Lung (tissue), 12 donors: ENCODE results near the gene VPS13D. TPM values are rescaled to one million over a fixed set of nuclear protein-coding genes. Genes with fewer than 3 reads are reported as not detected.

ENCODE experiments used
- ATAC-seq: fragments of 200-7000 bp; cut with Tn5 transposase; one replicate; pipeline ENCODE4 v1.9.1; 2020; ENCODE audit warnings: moderate number of reproducible peaks; ENCODE audit not compliant: insufficient read depth, low FRiP score
- DNase-seq, 3 donors: peaks; one replicate each; pipeline ENCODE4 v3.0.0-alpha.2; 2013 to 2017
- H3K27ac ChIP-seq, 2 donors: one replicate each; pipeline ENCODE4 v1.5.1; 2013; ENCODE audit warnings: mild to moderate bottlenecking in 2 of 2, moderate library complexity in 2 of 2, control low read depth in 1 of 2, inconsistent platforms in 1 of 2, low read depth in 1 of 2, low read length in 1 of 2
- H3K27me3 ChIP-seq, 3 donors: one replicate each; pipeline ENCODE4 v1.5.1; 2013; ENCODE audit warnings: low read length in 2 of 3; ENCODE audit not compliant: control insufficient read depth in 3 of 3, insufficient read depth in 3 of 3
- H3K36me3 ChIP-seq, 4 donors: one replicate each; pipeline ENCODE4 v1.5.1; 2013; ENCODE audit warnings: low read length in 4 of 4, mild to moderate bottlenecking in 1 of 4, moderate library complexity in 1 of 4; ENCODE audit not compliant: control insufficient read depth in 4 of 4, insufficient read depth in 4 of 4
- H3K4me1 ChIP-seq, 5 donors: one replicate each; pipeline ENCODE4 v1.5.1; 2013; ENCODE audit warnings: low read length in 5 of 5, mild to moderate bottlenecking in 2 of 5, moderate library complexity in 1 of 5; ENCODE audit not compliant: control insufficient read depth in 5 of 5, insufficient read depth in 5 of 5
- H3K4me3 ChIP-seq: one replicate; pipeline ENCODE4 v1.5.1; 2013; ENCODE audit warnings: mild to moderate bottlenecking, control low read depth, moderate library complexity
- H3K9ac ChIP-seq, 2 donors: one replicate each; pipeline ENCODE4 v1.5.1; 2013; ENCODE audit warnings: low read length in 2 of 2, control low read depth in 1 of 2; ENCODE audit not compliant: insufficient read depth in 1 of 2
- H3K9me3 ChIP-seq, 4 donors: one replicate each; pipeline ENCODE4 v1.5.1; 2013; ENCODE audit warnings: low read length in 3 of 4, mild to moderate bottlenecking in 1 of 4, moderate library complexity in 1 of 4; ENCODE audit not compliant: control insufficient read depth in 4 of 4, insufficient read depth in 3 of 4
- CTCF ChIP-seq: IDR thresholded peaks from 2 replicates; pipeline ENCODE4 v1.5.1; 2012; ENCODE audit warnings: mild to moderate bottlenecking; ENCODE audit errors: control extremely low read depth, extremely low read depth
- WGBS, 2 donors: extraction: QIAGEN DNeasy Blood & Tissue Kit; methylation state at CpG; one replicate each; pipeline ENCODE4 v1.1.7; 2013; 5-methylcytosine and 5-hydroxymethylcytosine counted together
- polyA plus RNA-seq, 2 donors: library from polyadenylated mRNA; stranded (reverse); fragments of 200-250 nt; gene quantifications; one replicate each; pipeline ENCODE4 v1.2.1, GENCODE V29; 2013
- total RNA-seq, 2 donors: library from RNA; depleted of rRNA in 1 of 2; stranded (reverse); fragments of >200 nt in 1 of 2; gene quantifications; one replicate each; pipeline ENCODE4 v1.2.1, GENCODE V29; 2014 to 2021
- donor health status: control.
- donor health status: control.
- donor health status: Bipolar disorder and iron deficiency.
- donor health status: healthy.
- donor health status: DM: yes; HTN: yes; CAD: no.

Gene VPS13D
- total and polyA plus RNA-seq, 4 donors: 18.4 to 76.0 (median 37.5) TPM

GRCh38 chr1:12232221-12232620 is 2.4 kb downstream of the VPS13D start:
- peaks cover 2 to 12% (median 4%) of the 10 kb centered on the region in 5 donors for H3K4me1 ChIP-seq
- no peaks in the 10 kb centered on the region for H3K9me3 ChIP-seq
- peaks cover 0 to 8% (median 5%) of the 10 kb centered on the region in 4 donors for H3K36me3 ChIP-seq
- no peak overlapping the region for H3K4me3 ChIP-seq
- TF ChIP-seq CTCF: no peak
- ATAC-seq (no peak), DNase-seq (no peak)
- H3K9ac ChIP-seq: no peak overlapping the region
- H3K27me3 ChIP-seq: no peaks in the 10 kb centered on the region
- H3K27ac ChIP-seq: peak overlapping the region in 1 of 2 donors; percentile 32
- WGBS, 2 donors: 82 to 95% methylated on average over 2 of the region's 2 CpGs

- WGBS, 2 donors: 69 to 78% methylated on average over 2 of the region's 2 CpGs
- Histone ChIP-seq H3K4me3 (no peak overlapping the region), H3K9me3 (no peaks in the 10 kb centered on the region), H3K9ac (no peak overlapping the region), H3K4me1 (peaks cover 0 to 1% (median 0%) of the 10 kb centered on the region in 5 donors), H3K27me3 (no peaks in the 10 kb centered on the region), H3K27ac (no peak overlapping the region), H3K36me3 (peaks cover 15 to 37% (median 17%) of the 10 kb centered on the region in 4 donors)
- TF ChIP-seq CTCF: peak; percentile 6
- peak in 2 of 3 donors; percentile 8 to 12 for DNase-seq
- no peak for ATAC-seq
These were observed 14.2 kb downstream of the VPS13D start for GRCh38 chr1:12244078-12244477.

- Histone ChIP-seq H3K9me3 (no peaks in the 10 kb centered on the region), H3K4me1 (peaks cover 0 to 1% (median 0%) of the 10 kb centered on the region in 5 donors), H3K27me3 (no peaks in the 10 kb centered on the region), H3K36me3 (peaks cover 16 to 39% (median 19%) of the 10 kb centered on the region in 4 donors), H3K9ac (no peak overlapping the region), H3K27ac (no peak overlapping the region), H3K4me3 (no peak overlapping the region)
- no peak for TF ChIP-seq CTCF
- ATAC-seq: no peak
- 84 to 94% methylated on average over 5 of the region's 5 CpGs for WGBS, 2 donors
- DNase-seq: peak in 1 of 3 donors; percentile 26
These were observed 14.8 kb downstream of the VPS13D start for GRCh38 chr1:12244585-12244984.

GRCh38 chr1:12245116-12245515 is 15.3 kb downstream of the VPS13D start:
- no peak overlapping the region for H3K4me3 ChIP-seq
- no peak overlapping the region for H3K9ac ChIP-seq
- H3K27me3 ChIP-seq: no peaks in the 10 kb centered on the region
- WGBS, 2 donors: 83 to 89% methylated on average over 3 of the region's 3 CpGs
- H3K27ac ChIP-seq: no peak overlapping the region
- H3K9me3 ChIP-seq: no peaks in the 10 kb centered on the region
- no peak for TF ChIP-seq CTCF
- DNase-seq (no peak), ATAC-seq (no peak)
- H3K4me1 ChIP-seq: peaks cover 0 to 1% (median 0%) of the 10 kb centered on the region in 5 donors
- peaks cover 19 to 41% (median 24%) of the 10 kb centered on the region in 4 donors for H3K36me3 ChIP-seq
